Measurements from ENCODE around the gene GNG10.
"Not testable (repeated sequence)": the region's sequence is repeated elsewhere in the genome, so short reads cannot be mapped to it uniquely, and the experiment has no call there.

The GNG10 gene

DNA sequence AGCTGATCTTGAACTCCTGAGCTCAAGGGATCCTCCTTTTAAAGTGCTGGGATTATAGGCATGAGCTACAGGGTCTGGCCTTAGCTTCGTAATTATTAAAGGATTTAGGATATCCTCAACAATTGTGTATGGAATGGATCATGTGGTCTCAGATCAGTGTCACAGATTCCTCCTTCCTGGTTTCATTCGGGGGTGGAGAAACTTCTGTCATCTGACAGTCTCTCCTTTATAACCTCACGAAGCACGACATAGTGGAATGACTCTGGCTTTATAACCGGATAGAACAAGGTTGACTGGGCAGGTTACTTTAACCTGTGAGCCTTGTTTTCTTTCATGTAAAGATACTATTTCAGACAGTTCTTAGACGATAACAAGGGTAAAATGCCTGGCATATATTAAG is 4.4 kb upstream of the GNG10 start:
- TF ChIP-seq, protein P1, sequence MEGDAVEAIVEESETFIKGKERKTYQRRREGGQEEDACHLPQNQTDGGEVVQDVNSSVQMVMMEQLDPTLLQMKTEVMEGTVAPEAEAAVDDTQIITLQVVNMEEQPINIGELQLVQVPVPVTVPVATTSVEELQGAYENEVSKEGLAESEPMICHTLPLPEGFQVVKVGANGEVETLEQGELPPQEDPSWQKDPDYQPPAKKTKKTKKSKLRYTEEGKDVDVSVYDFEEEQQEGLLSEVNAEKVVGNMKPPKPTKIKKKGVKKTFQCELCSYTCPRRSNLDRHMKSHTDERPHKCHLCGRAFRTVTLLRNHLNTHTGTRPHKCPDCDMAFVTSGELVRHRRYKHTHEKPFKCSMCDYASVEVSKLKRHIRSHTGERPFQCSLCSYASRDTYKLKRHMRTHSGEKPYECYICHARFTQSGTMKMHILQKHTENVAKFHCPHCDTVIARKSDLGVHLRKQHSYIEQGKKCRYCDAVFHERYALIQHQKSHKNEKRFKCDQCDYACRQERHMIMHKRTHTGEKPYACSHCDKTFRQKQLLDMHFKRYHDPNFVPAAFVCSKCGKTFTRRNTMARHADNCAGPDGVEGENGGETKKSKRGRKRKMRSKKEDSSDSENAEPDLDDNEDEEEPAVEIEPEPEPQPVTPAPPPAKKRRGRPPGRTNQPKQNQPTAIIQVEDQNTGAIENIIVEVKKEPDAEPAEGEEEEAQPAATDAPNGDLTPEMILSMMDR (conservative IDR thresholded peaks at IDR 0.05) = no peak
- TF ChIP-seq ZFX (IDR thresholded peaks at IDR 0.05) = no peak
- H3K27ac ChIP-seq = no peak overlapping the region

DNA sequence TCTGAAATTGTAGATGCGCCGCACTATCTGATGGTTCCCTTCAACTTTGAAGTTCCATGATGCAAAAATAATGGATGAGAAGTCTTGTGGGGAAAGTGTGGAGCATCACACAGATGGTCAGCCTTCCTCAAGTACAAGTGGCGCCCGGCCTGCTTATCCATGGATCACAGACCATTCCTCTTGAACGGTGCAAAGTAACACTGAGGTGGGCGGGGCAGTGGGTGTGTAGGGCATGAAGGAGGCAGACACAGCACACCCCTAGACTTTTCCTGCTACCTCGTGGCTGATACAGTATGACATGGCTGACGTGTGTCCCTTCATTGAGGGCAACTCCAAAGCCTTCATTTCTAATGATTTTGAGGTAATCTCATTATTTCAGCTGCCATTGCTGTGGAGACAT is 2.5 kb upstream of the GNG10 start:
- TF ChIP-seq, protein P1 (conservative IDR thresholded peaks at IDR 0.05) = no peak
- no peak for TF ChIP-seq ZFX (IDR thresholded peaks at IDR 0.05)
- no peak overlapping the region for H3K27ac ChIP-seq

DNA sequence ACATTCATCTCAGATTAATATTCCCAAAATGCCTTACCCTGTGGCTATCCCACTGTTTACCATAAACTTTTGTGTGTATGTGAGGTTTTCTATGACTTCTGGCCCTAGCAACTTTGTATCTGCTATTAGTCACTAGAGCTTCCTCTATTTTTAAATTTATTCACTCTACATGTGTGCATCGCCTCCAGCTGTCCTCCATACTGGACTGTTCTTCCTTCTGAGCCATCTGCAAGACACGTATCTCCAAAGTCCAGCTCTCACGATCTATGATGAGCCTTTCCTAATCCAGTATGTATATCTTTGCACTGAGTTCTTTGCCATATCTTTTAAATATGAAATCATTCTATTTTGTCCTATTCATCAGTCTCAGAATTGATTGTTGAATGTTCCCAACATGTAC is 1.7 kb upstream of the GNG10 start:
- TF ChIP-seq, protein P1 (conservative IDR thresholded peaks at IDR 0.05) = no peak
- TF ChIP-seq ZFX (IDR thresholded peaks at IDR 0.05) = no peak
- no peak overlapping the region for H3K27ac ChIP-seq

DNA sequence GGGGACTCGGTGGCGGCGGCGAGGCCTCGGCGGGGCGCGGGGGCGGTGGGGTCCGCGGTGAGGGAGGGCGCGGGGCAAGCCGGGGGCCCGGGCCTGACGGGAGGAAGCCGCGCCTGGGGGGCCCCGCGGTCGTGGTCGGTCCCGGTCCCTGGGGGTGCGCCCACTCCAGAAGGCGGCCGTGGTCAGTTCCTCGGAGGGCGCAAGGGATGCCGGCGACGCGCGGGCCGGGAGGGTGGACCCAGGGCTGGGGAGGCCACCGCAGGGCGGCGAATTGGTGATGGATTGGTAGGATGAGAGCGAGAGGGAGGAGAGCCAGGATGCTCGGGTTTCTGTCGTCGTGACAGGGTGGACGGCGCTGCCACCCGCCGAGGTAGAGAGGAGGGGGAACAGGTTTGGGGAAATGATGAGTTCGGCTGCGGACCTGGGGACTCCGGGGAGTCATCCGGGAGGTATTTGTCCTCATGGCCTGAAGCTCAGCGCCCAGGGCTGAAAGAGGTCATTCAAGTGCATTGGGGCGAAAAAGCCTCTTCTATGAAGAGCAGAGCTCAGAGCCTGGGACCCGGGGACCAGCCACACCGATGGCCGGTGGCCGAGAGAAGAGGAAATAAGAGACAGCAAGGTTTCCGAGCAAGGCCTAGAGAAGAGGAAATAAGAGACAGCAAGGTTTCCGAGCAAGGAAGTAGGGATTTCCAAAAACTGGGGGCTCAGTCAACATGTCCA is 557 bp downstream of the GNG10 start:
- H3K27ac ChIP-seq = peak overlapping the region; percentile 65

DNA sequence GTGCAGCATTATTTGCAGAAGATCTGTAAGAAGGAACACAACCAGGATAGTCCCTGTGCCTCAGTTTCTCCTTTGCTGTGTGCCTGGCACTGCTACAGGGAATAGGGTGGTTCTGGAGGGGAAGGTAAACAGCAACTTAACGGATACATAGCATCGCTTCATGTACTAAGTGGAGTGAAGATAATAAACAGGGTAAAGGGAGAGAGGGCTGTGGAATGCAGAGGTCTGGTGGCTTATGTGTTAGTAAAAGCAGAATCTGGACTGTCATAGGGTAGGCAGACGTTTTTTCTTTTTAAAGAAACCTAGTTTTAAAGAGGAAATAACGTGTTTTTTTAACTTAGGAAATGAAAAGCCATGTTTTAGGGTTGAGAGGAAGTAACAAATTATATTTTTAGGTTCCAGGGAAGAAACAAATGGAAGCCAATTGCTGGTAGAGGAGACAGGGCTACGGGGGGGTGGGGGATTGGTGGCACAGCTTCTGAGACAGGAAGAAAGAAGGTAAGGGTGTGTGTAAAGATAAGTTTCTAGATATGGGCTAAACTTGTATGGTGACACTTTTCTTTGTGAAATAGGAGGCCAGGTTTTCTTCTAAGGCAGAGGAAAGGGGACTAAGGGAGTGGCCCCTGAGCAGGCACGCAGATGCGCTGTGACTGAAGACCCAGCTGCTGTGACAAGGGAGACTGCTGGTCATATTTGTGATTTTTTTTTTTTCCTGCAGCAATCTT is 1.3 kb downstream of the GNG10 start:
- TF ChIP-seq, protein P1 (conservative IDR thresholded peaks at IDR 0.05) = no peak
- TF ChIP-seq ZFX (IDR thresholded peaks at IDR 0.05) = no peak
- H3K27ac ChIP-seq = no peak overlapping the region

More for the DNA sequence above, 557 bp downstream of the GNG10 start:
- TF ChIP-seq, protein P1 (conservative IDR thresholded peaks at IDR 0.05) = no peak
- TF ChIP-seq ZFX (IDR thresholded peaks at IDR 0.05) = peak; percentile 92

DNA sequence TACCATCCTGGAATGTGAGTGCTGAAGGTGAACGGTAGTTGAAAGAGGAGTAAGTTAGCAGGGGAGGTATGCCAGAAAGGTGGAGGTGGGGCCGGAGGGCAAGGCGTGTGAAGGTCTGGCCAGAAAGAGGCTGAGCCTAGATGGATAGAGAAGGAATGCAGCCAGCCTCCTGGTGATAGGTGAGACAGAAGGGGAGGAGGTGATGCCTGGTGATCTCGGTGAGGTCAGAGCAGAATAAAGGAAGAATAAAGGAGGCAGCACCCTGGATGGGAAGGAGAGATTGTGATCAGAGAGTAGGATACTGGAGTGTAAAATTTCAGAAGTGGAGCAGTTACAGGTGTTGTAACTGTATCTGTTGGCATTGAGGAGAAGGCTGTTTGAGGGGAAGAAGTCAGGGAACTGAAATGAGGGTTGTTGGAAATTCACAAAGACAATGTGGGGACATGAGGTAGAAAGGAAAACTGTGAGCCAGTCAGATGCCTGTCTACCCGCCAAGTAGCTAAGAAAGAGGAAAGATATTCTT is 2.0 kb downstream of the GNG10 start:
- H3K27ac ChIP-seq = no peak overlapping the region
- TF ChIP-seq ZFX (IDR thresholded peaks at IDR 0.05) = no peak
- TF ChIP-seq, protein P1 (conservative IDR thresholded peaks at IDR 0.05) = no peak

DNA sequence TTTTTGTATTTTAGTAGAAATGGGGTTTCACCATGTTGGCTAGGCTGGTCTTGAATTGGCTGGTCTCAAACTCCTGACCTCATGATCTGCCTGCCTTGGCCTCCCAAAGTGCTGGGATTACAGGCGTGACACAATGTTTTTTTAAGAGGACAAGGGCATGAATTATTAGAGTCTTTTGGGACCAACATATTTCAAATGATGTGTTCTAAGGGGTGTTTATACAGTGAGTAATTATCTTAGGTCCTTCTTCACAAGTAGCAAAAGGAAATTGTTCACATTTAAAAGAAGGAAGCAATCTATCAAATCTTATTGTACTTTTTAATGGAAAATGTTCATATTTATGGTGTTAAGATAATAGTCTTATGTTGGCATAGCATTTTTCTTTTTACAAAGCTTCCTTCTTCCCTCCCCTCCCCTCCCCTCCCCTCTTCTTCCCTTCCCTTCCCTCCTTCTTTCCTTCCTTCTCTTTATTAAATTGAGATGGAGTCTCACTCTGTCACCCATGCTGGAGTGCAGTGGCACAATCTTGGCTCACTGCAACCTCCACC is 6.7 kb downstream of the GNG10 start:
- no peak overlapping the region for H3K27ac ChIP-seq
- TF ChIP-seq, protein P1 (conservative IDR thresholded peaks at IDR 0.05) = no peak
- no peak for TF ChIP-seq ZFX (IDR thresholded peaks at IDR 0.05)

DNA sequence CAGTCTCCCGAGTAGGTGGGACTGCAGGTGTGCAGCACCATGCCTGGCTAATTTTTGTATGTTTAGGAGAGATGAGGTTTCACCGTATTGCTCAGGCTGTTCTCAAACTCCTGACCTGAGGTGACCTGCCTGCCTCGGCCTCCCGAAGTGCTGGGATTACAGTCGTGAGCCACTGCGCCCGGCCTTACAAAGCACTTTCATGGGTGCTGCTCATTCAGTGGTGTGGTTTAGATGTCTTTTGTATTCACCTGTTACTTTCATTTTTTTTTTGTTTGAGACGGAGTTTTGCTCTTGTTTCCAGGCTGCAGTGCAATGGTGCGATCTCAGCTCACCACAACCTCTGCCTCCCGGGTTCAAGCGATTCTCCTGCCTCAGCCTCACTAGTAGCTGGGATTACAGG is 7.2 kb downstream of the GNG10 start:
- H3K27ac ChIP-seq = not testable (repeated sequence)

Data from C4-2B (cell line).